Activated naive CD8-positive, alpha-beta T cell treated with anti-CD3 and anti-CD28 coated beads, Interleukin-2, amount 50 U/mL, for 24 hours (primary cell): Measurements from ENCODE around the gene FBXO3.

Source experiments
- ATAC-seq: fragments of 150-1000 bp; cut with Tn5 transposase; one replicate; pipeline ENCODE4 v1.10.0; 2021
- DNase-seq: peaks from one replicate; pipeline ENCODE4 v3.0.0; 2021
- H3K27ac Mint-ChIP-seq: one replicate; pipeline ENCODE4 v1.8.0; 2021; ENCODE audit warnings: mild to moderate bottlenecking, mixed read lengths
- H3K27me3 Mint-ChIP-seq: one replicate; pipeline ENCODE4 v1.8.0; 2021; ENCODE audit warnings: mixed read lengths
- H3K36me3 Mint-ChIP-seq: one replicate; pipeline ENCODE4 v1.8.0; 2021; ENCODE audit warnings: low read depth, mixed read lengths
- H3K4me1 Mint-ChIP-seq: one replicate; pipeline ENCODE4 v1.8.0; 2021; ENCODE audit warnings: mixed read lengths
- H3K4me3 Mint-ChIP-seq: one replicate; pipeline ENCODE4 v1.8.0; 2021; ENCODE audit warnings: mild to moderate bottlenecking, moderate library complexity, mixed read lengths
- H3K9me3 Mint-ChIP-seq: one replicate; pipeline ENCODE4 v1.8.0; 2021; ENCODE audit warnings: mixed read lengths

FBXO3 gene

DNA sequence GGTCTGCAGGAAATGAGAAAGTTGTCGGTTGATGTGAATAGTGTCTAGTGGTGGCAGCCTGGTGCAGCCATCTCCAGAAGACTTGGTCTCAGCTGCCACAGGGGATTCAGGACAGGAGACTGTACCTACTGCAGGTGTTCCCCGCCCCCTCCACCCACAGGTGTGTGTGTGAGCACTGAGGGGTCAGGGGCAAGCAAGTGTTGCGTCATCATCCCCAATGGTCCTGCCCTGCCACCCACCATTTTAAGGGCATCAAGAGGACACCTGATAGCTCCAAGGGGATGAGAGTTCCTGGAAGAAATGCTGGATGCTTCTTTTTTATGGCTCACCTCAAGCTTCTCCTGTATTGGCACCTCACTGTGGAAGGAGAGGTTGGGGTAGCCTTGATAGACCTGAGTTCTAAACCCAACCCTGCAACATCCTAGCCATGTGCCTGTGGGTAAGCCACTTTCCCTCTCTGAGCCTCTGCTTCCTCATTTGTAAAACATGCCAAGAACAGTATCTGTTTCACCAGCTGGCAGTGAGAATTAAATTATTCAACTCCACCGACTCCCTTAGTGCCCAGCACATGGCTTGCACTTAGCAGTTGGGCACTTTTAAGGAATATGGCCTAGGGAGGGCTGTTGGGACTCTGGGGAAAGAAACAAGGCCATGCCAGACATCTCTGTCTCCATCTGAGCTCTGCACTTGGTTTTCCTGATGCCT lies 79.8 kb downstream of the FBXO3 start:
- Mint-ChIP-seq H3K4me1 (peaks cover 6% of the 10 kb centered on the region), H3K27ac (no peak overlapping the region), H3K4me3 (no peak overlapping the region), H3K27me3 (peaks cover 17% of the 10 kb centered on the region), H3K9me3 (no peaks in the 10 kb centered on the region), H3K36me3 (no peaks in the 10 kb centered on the region)
- no peak for ATAC-seq
- DNase-seq, result no peak

DNA sequence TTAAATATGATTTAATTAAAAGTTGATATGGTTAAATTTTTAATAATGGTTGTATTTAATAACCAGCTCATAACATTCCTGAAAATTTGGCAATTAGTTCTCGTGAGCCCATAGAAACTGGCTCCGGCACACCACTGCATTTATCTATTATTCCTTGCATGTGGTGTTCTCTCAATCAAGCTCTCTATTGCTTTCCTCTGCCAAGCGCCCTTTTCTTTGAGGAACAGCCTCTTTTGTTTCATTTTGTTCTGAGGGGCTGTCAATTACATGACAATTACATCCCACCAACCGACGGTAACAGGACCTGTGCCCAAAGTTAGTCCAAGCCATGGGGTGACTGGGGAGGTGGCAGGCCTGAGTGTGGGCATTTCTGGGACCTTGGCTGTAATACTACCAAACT lies 81.8 kb downstream of the FBXO3 start:
- peaks cover 14% of the 10 kb centered on the region for H3K27me3 Mint-ChIP-seq
- ATAC-seq (no peak), DNase-seq (no peak)
- H3K36me3 Mint-ChIP-seq, result no peaks in the 10 kb centered on the region
- no peak overlapping the region for H3K4me3 Mint-ChIP-seq
- no peaks in the 10 kb centered on the region for H3K9me3 Mint-ChIP-seq
- peaks cover 6% of the 10 kb centered on the region for H3K4me1 Mint-ChIP-seq
- H3K27ac Mint-ChIP-seq, result no peak overlapping the region

GRCh38 chr11:33692013-33692504 lies 82.3 kb downstream of the FBXO3 start:
- no peaks in the 10 kb centered on the region for H3K9me3 Mint-ChIP-seq
- no peak overlapping the region for H3K4me3 Mint-ChIP-seq
- peaks cover 14% of the 10 kb centered on the region for H3K27me3 Mint-ChIP-seq
- ATAC-seq (no peak), DNase-seq (no peak)
- H3K4me1 Mint-ChIP-seq, result peaks cover 6% of the 10 kb centered on the region
- H3K36me3 Mint-ChIP-seq, result no peaks in the 10 kb centered on the region
- no peak overlapping the region for H3K27ac Mint-ChIP-seq

- Mint-ChIP-seq H3K9me3 (no peaks in the 10 kb centered on the region), H3K27ac (no peak overlapping the region), H3K4me3 (no peak overlapping the region), H3K27me3 (peaks cover 12% of the 10 kb centered on the region), H3K36me3 (no peaks in the 10 kb centered on the region), H3K4me1 (peaks cover 6% of the 10 kb centered on the region)
- DNase-seq, result no peak
- no peak for ATAC-seq
These were observed 83.1 kb downstream of the FBXO3 start for GRCh38 chr11:33691066-33691864.
